SU-DHL-6 (cell line): Measurements from ENCODE around the gene ASB18.

Source experiments
- H2AFZ ChIP-seq: fragments of 200-600 bp; sonication (generic); 2 replicates; pipeline ENCODE4 v1.6.1; 2014; ENCODE audit warnings: low read depth, mild to moderate bottlenecking, moderate library complexity, mixed read lengths, antibody characterized with exemption, low read length; ENCODE audit not compliant: severe bottlenecking
- H3F3A ChIP-seq: fragments of 200-600 bp; shearing (Covaris generic); 2 replicates; pipeline ENCODE4 v1.6.0; 2016; ENCODE audit warnings: antibody characterized with exemption, mild to moderate bottlenecking; ENCODE audit not compliant: insufficient read depth
- H3K27ac ChIP-seq: fragments of 200-600 bp; sonication (generic); 2 replicates; pipeline ENCODE4 v1.5.1; 2016; ENCODE audit warnings: low read depth, mild to moderate bottlenecking, low read length, moderate library complexity, mixed read lengths
- H3K27me3 ChIP-seq: fragments of 200-600 bp; sonication (generic), shearing (Covaris generic); 2 replicates; pipeline ENCODE4 v1.6.0; 2014; ENCODE audit warnings: mild to moderate bottlenecking, low read length
- H3K36me3 ChIP-seq: fragments of 200-600 bp; sonication (generic); 2 replicates; pipeline ENCODE4 v1.6.1; 2014; ENCODE audit warnings: mild to moderate bottlenecking, low read length, mixed read lengths
- H3K4me2 ChIP-seq: fragments of 300-600, 200-600 bp; shearing (Covaris generic), sonication (generic); 2 replicates; pipeline ENCODE4 v1.6.0; 2014; ENCODE audit warnings: low read length, low read depth, mild to moderate bottlenecking; ENCODE audit not compliant: poor library complexity, severe bottlenecking
- H3K4me3 ChIP-seq: fragments of 200-600 bp; sonication (generic); 2 replicates; pipeline ENCODE4 v1.5.1; 2014; ENCODE audit warnings: antibody characterized with exemption, low read length, mild to moderate bottlenecking, mixed read lengths; ENCODE audit not compliant: insufficient read depth, poor library complexity, severe bottlenecking
- H3K79me2 ChIP-seq: fragments of 200-600 bp; sonication (generic); 2 replicates; pipeline ENCODE4 v1.6.1; 2014; ENCODE audit warnings: mild to moderate bottlenecking, low read length, moderate library complexity; ENCODE audit not compliant: insufficient read depth
- H3K9ac ChIP-seq: fragments of 200-600 bp; sonication (generic); 2 replicates; pipeline ENCODE4 v1.7.0; 2014; ENCODE audit warnings: mild to moderate bottlenecking, low read length
- H3K9me2 ChIP-seq: fragments of 200-600 bp; sonication (generic); replicated peaks from 2 replicates; pipeline ENCODE4 v1.6.1; 2014; ENCODE audit warnings: low read length; ENCODE audit not compliant: insufficient read depth
- H3K9me3 ChIP-seq: fragments of 200-600 bp; sonication (generic); 2 replicates; pipeline ENCODE4 v1.6.1; 2014; ENCODE audit warnings: low read length, mixed read lengths; ENCODE audit not compliant: insufficient read depth
- H4K20me1 ChIP-seq: fragments of 200-600 bp; sonication (generic); 2 replicates; pipeline ENCODE4 v1.6.1; 2014; ENCODE audit warnings: low read depth, mild to moderate bottlenecking, antibody characterized with exemption, low read length, moderate library complexity, mixed read lengths
- EZH2phosphoT487 ChIP-seq: fragments of 200-600 bp; sonication (generic), shearing (Covaris generic); conservative IDR thresholded peaks from 2 replicates; pipeline ENCODE4 v1.6.1; 2018; ENCODE audit warnings: mild to moderate bottlenecking, antibody characterized with exemption, low read length, moderate library complexity, mixed read lengths
- TF ChIP-seq, protein P1 (sequence below): fragments of 200-600 bp; sonication (generic); IDR thresholded peaks from one replicate; pipeline ENCODE4 v1.5.1; 2017; ENCODE audit warnings: antibody characterized with exemption, mild to moderate bottlenecking, low read length, moderate library complexity; ENCODE audit not compliant: insufficient read depth, poor library complexity, severe bottlenecking

ASB18 gene

DNA sequence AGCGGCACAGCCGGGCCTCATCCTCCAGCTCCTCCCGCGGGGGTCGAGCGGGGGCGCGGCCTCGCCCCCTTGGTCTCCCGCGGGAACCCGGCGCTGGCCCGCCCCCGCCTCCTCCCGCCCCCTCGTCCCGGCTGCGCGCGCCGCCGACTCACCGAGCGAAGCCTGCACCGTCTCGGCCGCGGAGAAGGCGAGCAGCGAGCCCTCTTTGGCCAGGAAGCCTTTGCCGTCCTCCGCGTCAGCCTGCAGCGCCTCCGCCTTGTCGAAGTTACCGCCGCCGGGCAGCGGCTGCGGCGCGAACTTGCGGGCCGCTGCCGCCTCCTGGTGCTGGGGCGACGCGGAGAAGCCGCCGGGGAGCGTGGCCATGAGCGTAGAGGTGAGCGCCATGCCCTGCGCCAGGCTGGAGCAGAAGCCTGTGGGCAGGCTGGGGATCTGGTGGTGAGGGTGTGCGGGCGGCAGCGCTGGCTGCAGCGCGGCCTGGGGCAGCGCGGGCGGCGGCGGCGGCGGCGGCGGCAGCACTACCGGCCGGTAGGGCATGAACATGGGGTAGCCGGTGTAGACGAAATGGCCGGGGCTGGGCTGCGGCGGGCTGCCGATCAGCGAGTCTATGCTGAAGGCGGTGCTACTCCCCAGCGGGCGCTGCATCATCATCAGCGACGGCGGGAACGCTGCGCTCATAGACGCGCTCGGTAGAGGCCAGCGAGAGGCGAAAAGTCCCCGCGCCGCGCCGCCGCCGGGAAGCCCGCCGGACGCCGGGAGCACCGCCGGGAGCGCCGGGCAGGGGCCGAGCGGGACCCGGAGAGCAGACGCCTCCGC lies 96.7 kb downstream of the ASB18 start:
- no peaks in the 10 kb centered on the region for H3K36me3 ChIP-seq
- H4K20me1 ChIP-seq: no peaks in the 10 kb centered on the region
- H3K27ac ChIP-seq: no peak overlapping the region
- no peaks in the 10 kb centered on the region for H3F3A ChIP-seq
- TF ChIP-seq, protein P1, sequence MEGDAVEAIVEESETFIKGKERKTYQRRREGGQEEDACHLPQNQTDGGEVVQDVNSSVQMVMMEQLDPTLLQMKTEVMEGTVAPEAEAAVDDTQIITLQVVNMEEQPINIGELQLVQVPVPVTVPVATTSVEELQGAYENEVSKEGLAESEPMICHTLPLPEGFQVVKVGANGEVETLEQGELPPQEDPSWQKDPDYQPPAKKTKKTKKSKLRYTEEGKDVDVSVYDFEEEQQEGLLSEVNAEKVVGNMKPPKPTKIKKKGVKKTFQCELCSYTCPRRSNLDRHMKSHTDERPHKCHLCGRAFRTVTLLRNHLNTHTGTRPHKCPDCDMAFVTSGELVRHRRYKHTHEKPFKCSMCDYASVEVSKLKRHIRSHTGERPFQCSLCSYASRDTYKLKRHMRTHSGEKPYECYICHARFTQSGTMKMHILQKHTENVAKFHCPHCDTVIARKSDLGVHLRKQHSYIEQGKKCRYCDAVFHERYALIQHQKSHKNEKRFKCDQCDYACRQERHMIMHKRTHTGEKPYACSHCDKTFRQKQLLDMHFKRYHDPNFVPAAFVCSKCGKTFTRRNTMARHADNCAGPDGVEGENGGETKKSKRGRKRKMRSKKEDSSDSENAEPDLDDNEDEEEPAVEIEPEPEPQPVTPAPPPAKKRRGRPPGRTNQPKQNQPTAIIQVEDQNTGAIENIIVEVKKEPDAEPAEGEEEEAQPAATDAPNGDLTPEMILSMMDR: no peak
- TF ChIP-seq EZH2phosphoT487: no peak
- H3K27me3 ChIP-seq: no peaks in the 10 kb centered on the region
- no peak overlapping the region for H3K4me2 ChIP-seq
- H2AFZ ChIP-seq: no peak overlapping the region
- H3K9ac ChIP-seq: no peak overlapping the region
- H3K9me2 ChIP-seq: no peaks in the 10 kb centered on the region
- no peaks in the 10 kb centered on the region for H3K9me3 ChIP-seq
- no peaks in the 10 kb centered on the region for H3K79me2 ChIP-seq
- H3K4me3 ChIP-seq: no peak overlapping the region

DNA sequence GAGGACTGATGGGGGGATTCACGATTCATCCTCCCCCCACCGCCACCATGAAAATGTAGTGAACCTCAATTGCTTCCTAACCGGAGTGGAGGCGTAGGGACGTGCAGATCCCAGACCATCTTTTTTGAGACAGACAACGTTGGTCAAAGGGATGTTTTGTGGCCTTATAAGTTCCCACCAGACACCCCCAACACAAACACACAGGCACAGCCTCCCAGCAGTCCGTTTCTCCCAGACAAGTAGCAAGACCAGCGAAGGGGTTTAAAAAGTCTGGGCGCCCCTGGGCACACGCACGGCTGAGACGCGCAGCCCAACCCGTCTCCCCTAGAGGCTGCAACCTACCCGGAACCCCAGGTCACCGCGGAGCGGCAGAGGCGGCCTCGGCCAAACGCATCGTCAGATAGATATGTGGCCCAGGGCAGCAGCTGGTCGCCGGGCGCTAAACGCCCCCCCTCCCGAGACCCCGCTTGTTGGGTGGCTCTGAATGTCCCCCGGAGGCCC lies 97.4 kb downstream of the ASB18 start:
- H3K9me2 ChIP-seq: no peaks in the 10 kb centered on the region
- no peak overlapping the region for H2AFZ ChIP-seq
- H3K9me3 ChIP-seq: no peaks in the 10 kb centered on the region
- H3K79me2 ChIP-seq: no peaks in the 10 kb centered on the region
- no peak overlapping the region for H3K27ac ChIP-seq
- H3F3A ChIP-seq: no peaks in the 10 kb centered on the region
- H4K20me1 ChIP-seq: no peaks in the 10 kb centered on the region
- H3K36me3 ChIP-seq: no peaks in the 10 kb centered on the region
- H3K4me3 ChIP-seq: no peak overlapping the region
- H3K9ac ChIP-seq: no peak overlapping the region
- no peak overlapping the region for H3K4me2 ChIP-seq
- TF ChIP-seq EZH2phosphoT487: no peak
- TF ChIP-seq, protein P1: no peak
- no peaks in the 10 kb centered on the region for H3K27me3 ChIP-seq

DNA sequence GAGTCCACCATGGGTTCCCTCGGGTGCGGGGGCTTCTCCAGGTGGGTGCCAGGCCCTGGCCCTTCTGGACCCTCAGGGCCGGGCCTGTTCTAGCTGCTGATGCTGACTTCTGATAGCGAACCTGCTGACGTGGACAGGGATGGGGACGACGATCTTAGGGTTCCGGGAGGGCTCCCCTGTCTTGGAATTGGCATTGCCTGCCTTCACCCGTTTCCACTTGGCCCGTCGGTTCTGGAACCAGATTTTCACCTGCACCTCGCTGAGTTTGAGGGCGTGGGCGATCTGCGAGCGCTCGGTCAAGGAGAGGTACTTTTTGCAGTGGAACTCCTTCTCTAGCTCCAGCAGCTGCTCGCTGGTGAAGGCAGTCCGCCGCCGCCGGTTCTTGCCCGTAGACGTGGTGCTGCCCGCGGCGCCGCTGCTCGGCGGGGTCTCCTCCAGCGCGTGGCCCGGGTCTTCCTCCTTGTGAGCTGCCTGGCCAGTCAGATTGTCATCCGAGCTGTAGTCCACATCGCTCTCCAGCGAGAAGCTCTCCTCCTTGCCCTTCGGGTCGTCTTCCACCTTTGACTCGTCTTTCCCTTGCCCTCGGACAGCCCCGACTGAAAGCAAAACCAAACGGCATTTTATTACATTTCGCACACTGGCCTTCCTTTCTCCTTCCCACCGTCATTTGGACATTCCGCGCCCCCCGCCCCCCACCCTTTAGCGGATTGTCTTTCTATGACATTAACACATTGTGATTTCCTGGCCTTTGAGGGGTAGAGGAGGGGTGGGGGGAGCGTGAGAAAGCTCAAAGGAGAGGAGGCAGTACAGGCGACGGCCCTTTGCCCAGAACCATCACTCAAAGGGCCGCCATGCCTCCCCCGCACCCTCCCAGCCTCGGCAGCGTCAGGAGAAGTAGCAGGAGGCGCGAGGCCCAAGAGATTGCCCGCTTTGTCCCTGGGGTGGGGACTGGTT lies 98.1 kb downstream of the ASB18 start:
- no peak overlapping the region for H2AFZ ChIP-seq
- H4K20me1 ChIP-seq: no peaks in the 10 kb centered on the region
- H3K36me3 ChIP-seq: no peaks in the 10 kb centered on the region
- no peak overlapping the region for H3K9ac ChIP-seq
- no peaks in the 10 kb centered on the region for H3K27me3 ChIP-seq
- no peaks in the 10 kb centered on the region for H3F3A ChIP-seq
- H3K4me2 ChIP-seq: no peak overlapping the region
- no peaks in the 10 kb centered on the region for H3K79me2 ChIP-seq
- no peaks in the 10 kb centered on the region for H3K9me2 ChIP-seq
- TF ChIP-seq EZH2phosphoT487: no peak
- TF ChIP-seq, protein P1: no peak
- no peak overlapping the region for H3K4me3 ChIP-seq
- H3K9me3 ChIP-seq: no peaks in the 10 kb centered on the region
- H3K27ac ChIP-seq: no peak overlapping the region
